Measurements from ENCODE around the gene DUSP2.

DNA sequence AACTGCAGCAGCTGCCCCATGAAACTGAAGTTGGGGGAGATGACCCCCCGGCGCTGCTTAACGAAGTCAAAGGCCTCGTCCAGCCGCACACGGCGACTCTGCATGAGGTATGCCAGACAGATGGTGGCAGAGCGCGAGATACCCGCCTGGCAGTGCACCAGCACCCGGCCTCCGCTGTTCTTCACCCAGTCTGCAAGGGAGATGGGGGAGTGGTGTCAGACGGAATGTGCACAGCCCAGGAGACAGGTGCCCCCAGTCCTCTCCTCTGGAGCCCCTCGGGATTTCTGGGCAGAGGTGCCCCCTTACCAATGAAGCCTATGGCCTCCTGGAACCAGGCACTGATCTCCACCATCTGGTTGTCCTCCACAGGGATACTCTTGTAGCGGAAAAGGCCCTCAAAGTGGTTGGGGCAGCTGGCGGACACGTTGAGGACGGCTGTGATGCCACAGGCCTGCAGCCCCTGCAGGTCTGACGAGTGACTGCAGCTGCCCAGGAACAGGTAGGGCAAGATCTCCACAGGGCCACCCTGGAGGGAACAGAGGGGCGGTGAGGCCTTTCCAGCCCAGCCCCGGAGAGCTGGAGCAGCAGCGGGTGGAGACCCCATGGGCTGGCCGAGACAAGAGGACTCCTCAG lies 1.3 kb downstream of the DUSP2 start:
- TF ChIP-seq, protein P1, sequence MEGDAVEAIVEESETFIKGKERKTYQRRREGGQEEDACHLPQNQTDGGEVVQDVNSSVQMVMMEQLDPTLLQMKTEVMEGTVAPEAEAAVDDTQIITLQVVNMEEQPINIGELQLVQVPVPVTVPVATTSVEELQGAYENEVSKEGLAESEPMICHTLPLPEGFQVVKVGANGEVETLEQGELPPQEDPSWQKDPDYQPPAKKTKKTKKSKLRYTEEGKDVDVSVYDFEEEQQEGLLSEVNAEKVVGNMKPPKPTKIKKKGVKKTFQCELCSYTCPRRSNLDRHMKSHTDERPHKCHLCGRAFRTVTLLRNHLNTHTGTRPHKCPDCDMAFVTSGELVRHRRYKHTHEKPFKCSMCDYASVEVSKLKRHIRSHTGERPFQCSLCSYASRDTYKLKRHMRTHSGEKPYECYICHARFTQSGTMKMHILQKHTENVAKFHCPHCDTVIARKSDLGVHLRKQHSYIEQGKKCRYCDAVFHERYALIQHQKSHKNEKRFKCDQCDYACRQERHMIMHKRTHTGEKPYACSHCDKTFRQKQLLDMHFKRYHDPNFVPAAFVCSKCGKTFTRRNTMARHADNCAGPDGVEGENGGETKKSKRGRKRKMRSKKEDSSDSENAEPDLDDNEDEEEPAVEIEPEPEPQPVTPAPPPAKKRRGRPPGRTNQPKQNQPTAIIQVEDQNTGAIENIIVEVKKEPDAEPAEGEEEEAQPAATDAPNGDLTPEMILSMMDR (IDR thresholded peaks at IDR 0.05): peak in 2 of 3 donors; percentile 24 to 35
- TF ChIP-seq POLR2A (IDR thresholded peaks at IDR 0.05): no peak
